ENCODE results near the gene RIC3.

DNA sequence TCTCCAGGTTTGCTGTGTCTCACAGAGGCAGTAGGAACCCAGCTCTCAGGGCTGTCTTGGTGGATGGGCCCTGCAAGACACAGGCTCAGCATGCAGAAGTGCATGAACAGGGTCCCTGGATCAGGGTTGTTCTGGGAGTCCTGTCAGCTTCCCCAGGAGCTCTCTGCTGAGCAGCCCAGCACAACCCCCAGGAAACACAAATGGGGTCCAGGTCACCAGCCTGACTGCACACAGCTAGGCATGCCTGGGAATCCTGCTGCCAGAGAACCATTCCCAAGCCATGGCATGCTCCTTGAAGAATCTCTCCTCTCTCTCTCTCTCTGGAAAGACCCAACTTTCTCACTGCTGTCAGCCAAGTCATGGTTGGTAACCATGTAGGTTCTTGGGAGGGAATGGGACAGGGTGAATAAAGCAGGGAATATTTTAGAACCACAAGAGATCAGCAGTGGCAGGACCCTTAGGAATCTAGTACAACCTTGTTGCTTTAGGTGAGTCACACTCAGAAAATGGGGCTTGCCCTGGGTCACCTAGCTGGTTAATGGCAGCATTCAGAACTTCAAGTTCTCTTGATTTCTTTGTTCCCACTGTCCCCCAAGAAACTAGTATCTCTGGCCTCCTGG is 66.4 kb downstream of the RIC3 start:
- TF ChIP-seq, protein P1, sequence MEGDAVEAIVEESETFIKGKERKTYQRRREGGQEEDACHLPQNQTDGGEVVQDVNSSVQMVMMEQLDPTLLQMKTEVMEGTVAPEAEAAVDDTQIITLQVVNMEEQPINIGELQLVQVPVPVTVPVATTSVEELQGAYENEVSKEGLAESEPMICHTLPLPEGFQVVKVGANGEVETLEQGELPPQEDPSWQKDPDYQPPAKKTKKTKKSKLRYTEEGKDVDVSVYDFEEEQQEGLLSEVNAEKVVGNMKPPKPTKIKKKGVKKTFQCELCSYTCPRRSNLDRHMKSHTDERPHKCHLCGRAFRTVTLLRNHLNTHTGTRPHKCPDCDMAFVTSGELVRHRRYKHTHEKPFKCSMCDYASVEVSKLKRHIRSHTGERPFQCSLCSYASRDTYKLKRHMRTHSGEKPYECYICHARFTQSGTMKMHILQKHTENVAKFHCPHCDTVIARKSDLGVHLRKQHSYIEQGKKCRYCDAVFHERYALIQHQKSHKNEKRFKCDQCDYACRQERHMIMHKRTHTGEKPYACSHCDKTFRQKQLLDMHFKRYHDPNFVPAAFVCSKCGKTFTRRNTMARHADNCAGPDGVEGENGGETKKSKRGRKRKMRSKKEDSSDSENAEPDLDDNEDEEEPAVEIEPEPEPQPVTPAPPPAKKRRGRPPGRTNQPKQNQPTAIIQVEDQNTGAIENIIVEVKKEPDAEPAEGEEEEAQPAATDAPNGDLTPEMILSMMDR (IDR thresholded peaks at IDR 0.05; ENCODE audit: insufficient read depth, low read length, poor library complexity, severe bottlenecking): no peak
- no peak for TF ChIP-seq EZH2phosphoT487 (conservative IDR thresholded peaks at IDR 0.05; ENCODE audit: low read length)
